GM12891 (cell line): Measurements from ENCODE around the gene MPL.

ENCODE experiments used
- PAX5 ChIP-seq: IDR thresholded peaks from 2 replicates; pipeline ENCODE4 v1.6.1; 2011; ENCODE audit warnings: low read length, moderate library complexity, mild to moderate bottlenecking; ENCODE audit not compliant: insufficient read depth, severe bottlenecking
- POLR2A ChIP-seq: IDR thresholded peaks from 2 replicates; pipeline ENCODE4 v1.6.1; 2011; ENCODE audit warnings: low read depth, low read length, control low read depth
- POLR2AphosphoS5 ChIP-seq: IDR thresholded peaks from 2 replicates; pipeline ENCODE4 v1.6.1; 2011; ENCODE audit warnings: low read depth, low read length, control low read depth
- POU2F2 ChIP-seq: IDR thresholded peaks from 2 replicates; pipeline ENCODE4 v1.6.1; 2011; ENCODE audit warnings: low read depth, mild to moderate bottlenecking, control low read depth, low read length, moderate library complexity
- TAF1 ChIP-seq: IDR thresholded peaks from 2 replicates; pipeline ENCODE4 v1.6.1; 2011; ENCODE audit warnings: low read depth, low read length, control low read depth

- TF ChIP-seq POLR2AphosphoS5 (no peak), POLR2A (no peak), POU2F2 (no peak), PAX5 (no peak), TAF1 (no peak)
Observed at GRCh38 chr1:43315481-43315880, 22.1 kb upstream of the MPL start.
